SHP77 treated with DMSO at 0.1 percent for 48 hours (cell line): ENCODE measurements around the gene MTOR.
"Not testable (repeated sequence)": the region's sequence is repeated elsewhere in the genome, so short reads cannot be mapped to it uniquely, and the experiment has no call there.

ENCODE experiments used
- DNase-seq: peaks from one replicate; lab custom pipeline; 2025; lab: John Stamatoyannopoulos, UW

MTOR gene

DNA sequence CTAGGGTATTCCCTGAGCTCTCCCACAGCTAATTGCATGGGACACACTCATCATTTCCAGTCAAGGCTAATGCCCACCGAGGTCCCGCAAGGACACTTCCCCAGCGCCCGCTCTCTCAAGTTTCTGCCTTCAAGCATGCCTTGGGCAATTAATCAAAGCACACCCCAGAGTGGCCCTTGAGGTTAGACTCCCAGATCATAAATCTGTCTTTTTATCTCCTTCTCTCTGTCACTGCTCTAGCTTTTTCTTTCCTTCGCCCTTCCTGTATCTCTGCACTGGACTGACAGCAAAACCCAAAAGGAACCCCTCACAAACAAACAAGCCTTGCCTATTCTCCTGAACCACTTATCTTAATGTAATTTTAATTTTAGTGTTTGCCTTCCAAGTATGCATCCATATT lies 154.8 kb downstream of the MTOR start:
- DNase-seq, result no peak

GRCh38 chr1:11105586-11105985 lies 156.8 kb downstream of the MTOR start:
- DNase-seq, result no peak

GRCh38 chr1:11101347-11101746 lies 161.0 kb downstream of the MTOR start:
- DNase-seq, result no peak

- not testable (repeated sequence) for DNase-seq
These were observed 161.5 kb downstream of the MTOR start for GRCh38 chr1:11100806-11101205.

DNA sequence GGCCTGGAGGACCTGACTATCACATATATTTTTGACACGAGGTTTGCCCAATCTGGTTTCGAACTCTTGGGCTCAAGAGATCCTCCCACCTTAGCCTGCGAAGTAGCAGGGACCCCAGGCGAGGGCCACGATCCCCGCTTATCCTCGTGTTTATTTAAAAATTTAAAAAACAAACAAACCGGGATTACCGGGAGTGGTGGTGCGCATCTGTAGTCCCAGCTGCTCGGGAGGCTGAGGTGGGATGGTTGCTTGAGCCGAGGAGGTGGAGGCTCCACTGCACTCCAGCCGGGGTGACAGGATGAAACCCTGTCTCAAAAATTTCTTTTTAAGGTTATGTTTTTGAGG lies 162.2 kb downstream of the MTOR start:
- DNase-seq, result no peak

GRCh38 chr1:11099310-11100148 lies 162.8 kb downstream of the MTOR start, which contains the start of gene EXOSC10:
Gene EXOSC10 (minus strand): TSS chr1:11099869. CDS start chr1:11099831, 38 bp downstream.
- peak; percentile 83 for DNase-seq

DNA sequence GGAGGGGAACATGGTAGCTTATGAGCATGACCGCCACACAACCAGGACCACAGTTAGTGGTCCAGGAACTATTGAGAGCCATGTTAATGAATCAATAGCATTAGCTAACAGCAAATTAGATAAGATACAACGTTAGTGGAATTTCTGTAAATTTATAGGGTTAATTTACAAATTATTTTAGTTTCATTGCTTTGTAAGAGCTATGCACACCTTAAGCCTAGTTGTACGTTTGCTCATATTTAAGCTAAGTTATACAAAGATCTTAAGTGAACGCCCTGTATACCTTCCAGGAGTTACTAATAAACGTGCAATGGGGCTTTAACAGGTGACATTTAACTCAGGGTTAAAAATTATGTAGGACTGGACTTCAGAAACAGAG lies 163.4 kb downstream of the MTOR start:
- no peak for DNase-seq

DNA sequence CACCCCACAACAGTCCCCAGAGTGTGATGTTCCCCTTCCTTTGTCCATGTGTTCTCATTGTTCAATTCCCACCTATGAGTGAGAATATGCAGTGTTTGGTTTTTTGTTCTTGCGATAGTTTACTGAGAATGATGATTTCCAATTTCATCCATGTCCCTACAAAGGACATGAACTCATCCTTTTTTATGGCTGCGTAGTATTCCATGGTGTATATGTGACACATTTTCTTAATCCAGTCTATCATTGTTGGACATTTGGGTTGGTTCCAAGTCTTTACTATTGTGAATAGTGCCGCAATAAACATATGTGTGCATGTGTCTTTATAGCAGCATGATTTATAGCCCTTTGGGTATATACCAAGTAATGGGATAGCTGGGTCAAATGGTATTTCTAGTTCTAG lies 178.6 kb downstream of the MTOR start:
- DNase-seq, result not testable (repeated sequence)

DNA sequence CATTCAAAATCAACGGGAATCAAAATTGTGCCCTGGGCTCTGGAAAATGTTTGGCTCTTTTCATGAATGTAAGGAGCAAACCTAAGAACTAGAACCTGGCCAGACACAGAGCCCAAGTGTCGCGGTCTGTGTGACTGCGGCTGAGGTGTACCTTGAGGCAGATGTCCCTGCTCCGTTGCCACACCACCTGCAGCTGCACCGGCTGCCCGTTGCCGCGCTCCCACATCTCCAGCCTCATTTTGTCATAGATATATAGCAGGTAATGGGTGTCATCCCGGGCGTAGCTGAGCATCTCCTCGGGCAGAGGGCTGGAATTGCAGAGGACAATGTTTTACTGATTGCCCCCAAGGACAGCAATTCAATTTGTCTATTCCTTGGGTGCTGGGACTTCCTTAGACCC lies 181.4 kb downstream of the MTOR start:
- DNase-seq, result no peak

GRCh38 chr1:11078631-11079030 lies 183.7 kb downstream of the MTOR start:
- no peak for DNase-seq

GRCh38 chr1:11073398-11073797 lies 189.0 kb downstream of the MTOR start:
- not testable (repeated sequence) for DNase-seq

GRCh38 chr1:11072216-11072917 lies 190.0 kb downstream of the MTOR start:
- peak; percentile 82 for DNase-seq

- DNase-seq, result peak; percentile 73
These were observed 190.7 kb downstream of the MTOR start for GRCh38 chr1:11071463-11072215.

GRCh38 chr1:11070876-11071275 lies 191.5 kb downstream of the MTOR start:
- DNase-seq, result no peak

DNA sequence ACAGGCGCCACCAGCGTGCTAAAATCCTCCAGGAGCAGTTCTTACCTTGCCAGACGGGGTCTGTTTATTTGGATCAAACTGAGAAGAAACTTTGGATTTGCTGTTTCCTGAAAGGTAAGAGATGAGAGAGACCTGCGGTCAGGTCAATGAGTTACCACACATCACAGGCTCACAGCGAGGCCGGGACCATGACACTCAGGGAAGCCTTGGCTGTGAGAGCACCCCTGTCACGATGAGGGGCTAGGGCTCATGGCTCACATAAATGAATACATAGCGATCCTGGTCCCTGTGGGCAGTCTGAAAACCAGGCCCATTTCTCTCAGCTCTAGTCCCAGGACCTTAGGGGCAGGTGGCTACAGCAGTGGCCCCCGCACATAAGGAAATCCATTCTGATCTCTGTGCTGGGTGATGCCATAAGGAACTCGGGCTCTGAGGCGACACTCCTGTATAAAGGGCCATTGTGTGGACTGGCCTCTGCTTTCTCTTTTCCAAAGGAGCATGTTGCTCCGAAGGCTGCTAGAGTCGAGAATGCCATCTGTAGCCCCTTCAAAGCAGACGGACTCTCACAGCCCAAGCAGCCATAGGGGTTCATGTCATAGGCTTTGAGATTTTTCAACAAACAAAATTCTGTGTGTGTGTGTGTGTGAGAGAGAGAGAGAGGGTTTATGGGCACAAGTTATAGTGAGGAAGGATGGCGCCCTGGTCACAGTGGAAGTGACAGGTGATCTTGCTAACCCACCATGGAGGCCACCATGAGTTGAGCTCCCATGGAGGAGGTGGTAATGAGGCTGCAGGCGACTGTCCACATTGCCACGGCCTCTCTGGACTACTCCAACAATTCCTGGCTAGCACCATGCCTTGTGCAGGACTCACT lies 193.5 kb downstream of the MTOR start:
- no peak for DNase-seq

- DNase-seq, result no peak
These were observed 194.4 kb downstream of the MTOR start for GRCh38 chr1:11067716-11068599.

DNA sequence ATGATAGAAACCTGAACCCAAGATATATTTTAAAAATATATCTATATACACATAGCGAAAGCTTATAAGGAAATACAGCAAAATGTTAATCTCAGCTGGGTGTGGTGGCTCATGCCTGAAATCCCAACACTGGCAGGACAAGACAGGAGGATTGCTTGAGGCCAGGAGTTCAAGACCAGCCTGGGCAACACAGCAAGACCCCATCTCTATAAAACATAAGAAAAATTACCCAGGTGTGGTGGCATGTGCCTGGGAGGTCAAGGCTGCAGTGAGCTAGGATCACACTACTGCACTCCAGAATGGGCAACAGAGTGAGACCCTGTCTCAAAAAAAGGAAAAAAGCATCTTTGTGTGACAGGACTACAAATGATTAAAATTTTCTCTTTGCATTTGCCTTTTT lies 196.6 kb downstream of the MTOR start:
- no peak for DNase-seq

DNA sequence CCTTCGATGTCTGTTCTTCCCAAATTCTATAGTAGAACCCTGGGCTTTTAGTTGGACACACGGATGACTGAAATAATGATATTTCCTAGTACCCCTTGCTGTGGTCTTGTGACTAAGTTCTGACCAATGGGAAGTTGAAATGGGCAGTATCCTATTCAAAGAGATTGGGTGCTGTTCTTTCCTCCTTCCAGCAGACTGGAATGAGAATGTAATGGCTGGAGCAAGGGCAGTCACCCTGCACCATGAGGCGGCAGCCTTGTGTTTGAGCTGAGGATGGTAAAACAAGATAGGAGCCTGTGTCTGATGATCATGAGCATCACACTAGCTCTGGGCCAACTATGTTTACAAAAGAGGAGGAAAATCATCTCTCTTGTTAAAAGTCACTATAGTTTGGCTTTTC lies 197.4 kb downstream of the MTOR start:
- DNase-seq, result no peak

GRCh38 chr1:11063937-11064537 lies 198.3 kb downstream of the MTOR start:
- peak; percentile 15 for DNase-seq

- DNase-seq, result no peak
These were observed 199.4 kb downstream of the MTOR start for GRCh38 chr1:11062965-11063401.
